HG02870 (cell line): ENCODE measurements around the gene CHGA.

Experiments
- ATAC-seq: cut with Tn5 transposase; IDR thresholded peaks from one replicate; pipeline ENCODE4 v1.9.1; 2021; ENCODE audit warnings: mild to moderate bottlenecking, moderate library complexity; ENCODE audit not compliant: unreplicated experiment

Gene CHGA

GRCh38 chr14:92976268-92976667 is 53.3 kb downstream of the CHGA start:
- ATAC-seq: no peak

DNA sequence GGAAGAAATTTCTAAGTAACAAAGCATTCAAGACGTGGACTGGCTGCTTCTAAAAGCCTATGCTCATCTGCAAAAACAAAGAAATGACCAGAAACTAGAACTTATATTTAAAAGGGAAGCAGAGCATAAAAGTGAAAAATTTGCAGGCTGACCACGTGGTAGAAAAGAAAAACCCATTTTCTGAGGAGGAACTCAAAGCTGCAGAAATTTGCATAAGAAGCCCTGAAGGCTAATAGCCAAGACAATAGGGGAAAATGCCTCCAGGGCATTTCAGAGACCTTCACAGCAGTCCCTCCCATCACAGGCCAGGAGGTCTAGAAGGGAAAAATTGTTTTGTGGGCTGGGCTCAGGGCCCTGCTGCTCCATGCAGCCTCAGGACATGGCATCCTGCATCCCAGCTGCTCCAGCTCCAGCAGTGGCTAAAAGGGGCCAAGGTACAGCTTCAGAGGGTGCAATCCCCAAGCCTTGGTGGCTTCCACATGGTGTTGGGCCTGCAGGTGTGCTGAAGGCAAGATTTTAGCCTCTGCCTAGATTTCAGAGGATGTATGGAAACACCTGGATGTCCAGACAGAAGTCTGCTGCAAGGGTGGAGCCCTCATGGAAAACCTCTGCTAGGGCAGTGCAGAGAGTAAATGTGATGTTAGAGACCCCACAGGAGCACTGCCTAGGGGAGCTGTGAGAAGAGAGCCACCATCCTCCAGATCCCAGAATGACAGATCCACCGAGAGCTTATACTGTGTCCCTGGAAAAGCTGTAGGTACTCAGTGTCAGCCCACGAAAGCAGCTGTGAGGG is 55.5 kb downstream of the CHGA start:
- no peak for ATAC-seq

DNA sequence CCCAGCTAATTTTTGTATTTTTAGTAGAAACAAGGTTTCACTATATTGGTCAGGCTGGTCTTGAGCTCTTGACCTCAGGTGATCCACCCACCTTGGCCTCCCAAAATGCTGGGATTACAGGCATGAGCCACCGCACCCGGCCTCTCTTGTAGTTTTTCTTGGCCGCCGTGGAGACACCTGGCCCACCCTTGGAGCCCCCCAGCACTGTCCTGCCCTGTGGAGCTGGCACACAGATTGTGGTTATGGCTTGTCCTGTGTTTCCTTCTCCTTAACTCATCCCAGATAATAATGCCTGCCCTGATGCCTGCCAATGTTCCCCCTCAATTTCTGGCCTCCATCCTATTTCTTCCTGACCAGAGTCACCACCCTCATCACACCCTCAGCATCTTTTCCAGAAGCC is 57.9 kb downstream of the CHGA start:
- ATAC-seq: no peak

DNA sequence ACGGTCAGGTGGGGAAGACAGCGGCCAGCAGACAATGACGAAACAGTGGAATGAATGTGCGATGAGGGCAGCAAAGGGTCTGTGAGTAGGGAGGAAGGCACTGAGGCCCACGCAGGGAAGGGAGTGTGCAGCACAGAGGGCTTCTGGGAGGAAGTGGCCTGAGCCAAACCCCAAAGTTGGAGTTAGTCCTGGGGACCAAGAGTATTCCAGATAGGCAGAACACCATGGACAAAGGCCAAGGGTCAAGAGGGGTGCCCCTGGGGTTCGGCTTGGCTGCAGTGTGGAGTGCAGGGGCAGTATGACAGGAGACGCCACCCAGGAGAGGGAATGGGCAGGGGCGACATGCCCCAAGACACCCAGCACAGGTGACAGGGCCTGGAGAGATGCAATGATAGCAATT is 58.8 kb downstream of the CHGA start:
- ATAC-seq: no peak

DNA sequence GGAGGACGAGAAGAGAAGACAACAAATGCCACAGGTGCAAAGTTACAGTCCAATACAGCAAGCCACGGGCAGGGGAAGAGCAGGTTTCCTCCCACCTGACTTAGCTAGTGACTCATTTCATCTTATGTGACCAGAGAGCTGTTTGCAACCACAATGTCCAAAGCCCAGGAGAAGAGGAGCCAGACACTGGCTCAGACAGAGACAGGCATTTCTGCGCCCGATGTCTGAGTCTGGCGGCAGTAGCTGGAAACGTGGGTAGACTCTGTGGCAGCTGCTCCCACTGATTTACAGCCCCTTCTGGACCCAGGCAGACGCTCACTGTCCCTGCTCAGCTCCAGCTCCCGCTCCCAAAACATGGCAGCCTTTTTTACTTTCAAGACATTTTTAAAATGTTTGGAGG is 60.0 kb downstream of the CHGA start:
- no peak for ATAC-seq

DNA sequence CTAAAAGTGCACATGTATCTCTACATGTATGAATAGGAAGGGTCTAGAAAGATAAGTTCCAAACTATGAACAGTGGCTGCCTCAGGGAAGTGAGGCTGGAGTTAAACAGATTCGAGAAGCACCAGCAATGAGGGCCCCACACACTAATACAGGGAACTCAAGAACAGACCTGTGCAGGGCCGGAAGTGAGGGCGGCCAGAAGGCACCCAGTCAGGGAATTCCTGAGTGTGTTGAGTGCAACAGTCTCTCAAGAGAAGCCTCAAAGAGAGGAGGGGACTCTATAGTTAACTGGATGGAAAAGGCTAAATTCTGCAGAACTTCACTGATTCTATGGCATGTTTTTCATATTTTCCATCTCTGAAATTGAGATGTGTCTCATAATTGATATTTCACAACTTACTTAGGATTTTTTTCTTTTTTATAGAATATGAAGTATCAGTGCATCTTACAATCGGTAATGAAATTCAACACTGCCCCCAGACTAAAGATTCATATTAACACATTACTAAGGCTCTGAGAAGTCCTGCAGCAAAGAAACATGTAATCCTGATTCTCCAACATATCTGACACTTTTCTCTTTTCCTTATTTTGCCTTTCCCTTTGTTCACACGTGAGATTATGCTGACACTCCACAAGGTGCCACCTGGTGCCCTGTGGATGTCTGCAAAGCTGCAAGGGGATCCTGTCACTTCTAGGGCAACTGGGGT is 61.3 kb downstream of the CHGA start:
- no peak for ATAC-seq
